HCT116 (cell line): ENCODE data around the gene CAMK1D. TPM values are rescaled to one million over a fixed set of nuclear protein-coding genes. Genes with fewer than 3 reads are reported as not detected.

Experiments
- ATAC-seq: fragments of 200-7000 bp; cut with Tn5 transposase; 2 replicates; pipeline ENCODE4 v1.9.1; 2020; ENCODE audit warnings: mild to moderate bottlenecking, moderate library complexity
- BruUV-seq: library from RNA; stranded (reverse); fragments of 400-500 nt; replicated peaks from 2 replicates; lab custom pipeline; 2021; lab: Mats Ljungman, UMichigan
- CTCF ChIA-PET: fragments of 300-600 bp; sonication (Branson Sonifier 250); formaldehyde crosslinking; loops from one replicate; lab custom pipeline; 2021; ENCODE audit warnings: antibody characterized with exemption; lab: Charles Lee
- POLR2A ChIA-PET: fragments of 300-600, 350-600 bp; sonication (Branson Sonifier 250); formaldehyde crosslinking; loops from one replicate; lab custom pipeline; 2021; ENCODE audit warnings: antibody characterized with exemption; lab: Charles Lee
- RAD21 ChIA-PET, 2 experiments: fragments of 300-600 bp; sonication (Branson Sonifier 250); formaldehyde crosslinking; loops; one replicate each; lab custom pipeline; 2023; ENCODE audit warnings: low total read pairs in 2 of 2; ENCODE audit not compliant: uncharacterized antibody in 2 of 2, unreplicated experiment in 2 of 2, low non-redundant PET in 1 of 2; lab: Charles Lee
- DNase-seq: peaks from one replicate; pipeline ENCODE4 v3.0.0-alpha.2; 2010; ENCODE audit warnings: low read depth, low spot score
- H2AFZ ChIP-seq: fragments of 200-600 bp; shearing (Covaris generic), sonication (generic); 2 replicates; pipeline ENCODE4 v1.6.1; 2017; ENCODE audit warnings: low read depth, mixed run types, mixed read lengths, antibody characterized with exemption, low read length; ENCODE audit not compliant: poor library complexity, severe bottlenecking
- H3K27ac ChIP-seq: 2 replicates; pipeline ENCODE4 v1.5.1; 2012; ENCODE audit warnings: low read depth, low read length
- H3K27me3 ChIP-seq: fragments of 200-600 bp; sonication (generic); 2 replicates; pipeline ENCODE4 v1.6.1; 2016; ENCODE audit warnings: mixed run types, low read length, mixed read lengths; ENCODE audit not compliant: insufficient read depth
- H3K36me3 ChIP-seq, 2 experiments: fragments of 200-500 bp in 1 of 2; fragments of 200-600 bp in 1 of 2; sonication (Bioruptor generic) in 1 of 2; sonication (generic) in 1 of 2; 2 replicates each; pipeline versions ENCODE4 v1.5.1 to v1.6.1; 2014 to 2016; ENCODE audit warnings: low read length in 2 of 2, inconsistent platforms in 1 of 2, mixed read lengths in 1 of 2, mixed run types in 1 of 2; ENCODE audit not compliant: insufficient read depth in 2 of 2, control insufficient read depth in 1 of 2
- H3K4me1 ChIP-seq, 2 experiments: fragments of 200-600 bp in 1 of 2; sonication (generic) in 1 of 2; 2 replicates each; pipeline versions ENCODE4 v1.5.1 to v1.6.1; 2012 to 2017; ENCODE audit warnings: low read length in 2 of 2, inconsistent platforms in 1 of 2, mild to moderate bottlenecking in 1 of 2, mixed read lengths in 1 of 2, mixed run types in 1 of 2, moderate library complexity in 1 of 2; ENCODE audit not compliant: insufficient read depth in 2 of 2, control insufficient read depth in 1 of 2
- H3K4me2 ChIP-seq: fragments of 200-600 bp; sonication (generic); 2 replicates; pipeline ENCODE4 v1.6.1; 2017; ENCODE audit warnings: mixed run types, low read length, mixed read lengths
- H3K4me3 ChIP-seq, 2 experiments: fragments of 200-600 bp in 1 of 2; sonication (generic) in 1 of 2; replicated peaks in 1 of 2; 2 replicates each; pipeline ENCODE4 v1.5.1; 2011 to 2016; ENCODE audit warnings: low read length in 2 of 2, control low read depth in 1 of 2, low read depth in 1 of 2, mild to moderate bottlenecking in 1 of 2, mixed read lengths in 1 of 2, mixed run types in 1 of 2
- H3K79me2 ChIP-seq: fragments of 200-600 bp; sonication (generic); 2 replicates; pipeline ENCODE4 v1.6.1; 2017; ENCODE audit warnings: mild to moderate bottlenecking, mixed run types, low read length, moderate library complexity, mixed read lengths; ENCODE audit not compliant: insufficient read depth
- H3K9ac ChIP-seq: fragments of 200-600 bp; sonication (generic); 2 replicates; pipeline ENCODE4 v1.6.1; 2016; ENCODE audit warnings: low read length, mixed read lengths
- H3K9me2 ChIP-seq: fragments of 200-600 bp; sonication (generic), shearing (Covaris generic); 2 replicates; pipeline ENCODE4 v1.6.1; 2017; ENCODE audit warnings: mixed run types, mild to moderate bottlenecking, moderate library complexity; ENCODE audit not compliant: insufficient read depth
- H3K9me3 ChIP-seq, 2 experiments: fragments of 200-500 bp in 1 of 2; fragments of 200-600 bp in 1 of 2; sonication (Bioruptor generic) in 1 of 2; sonication (generic) in 1 of 2; 2 replicates each; pipeline ENCODE4 v1.6.1; 2014 to 2017; ENCODE audit warnings: low read length in 2 of 2, mixed read lengths in 2 of 2, inconsistent platforms in 1 of 2, low read depth in 1 of 2, mild to moderate bottlenecking in 1 of 2, mixed run types in 1 of 2, moderate library complexity in 1 of 2; ENCODE audit not compliant: control insufficient read depth in 1 of 2, insufficient read depth in 1 of 2
- H4K20me1 ChIP-seq: fragments of 200-600 bp; sonication (generic), shearing (Covaris generic); 2 replicates; pipeline ENCODE4 v1.6.1; 2017; ENCODE audit warnings: mixed run types, mild to moderate bottlenecking, moderate library complexity; ENCODE audit not compliant: insufficient read depth
- EGR1 ChIP-seq: IDR thresholded peaks from 2 replicates; pipeline ENCODE4 v1.6.1; 2012; ENCODE audit warnings: low read depth
- ELF1 ChIP-seq: IDR thresholded peaks from 2 replicates; pipeline ENCODE4 v1.6.1; 2012; ENCODE audit warnings: low read depth, borderline replicate concordance
- POLR2AphosphoS5 ChIP-seq: IDR thresholded peaks from 2 replicates; pipeline ENCODE4 v1.6.1; 2011; ENCODE audit warnings: mild to moderate bottlenecking, low read depth, low read length, moderate library complexity
- RAD21 ChIP-seq: IDR thresholded peaks from 2 replicates; pipeline ENCODE4 v1.6.1; 2012; ENCODE audit warnings: low read depth, mild to moderate bottlenecking
- SIN3A ChIP-seq: IDR thresholded peaks from 2 replicates; pipeline ENCODE4 v1.6.1; 2012; ENCODE audit warnings: low read depth
- TCF7L2 ChIP-seq: IDR thresholded peaks from 2 replicates; pipeline ENCODE4 v1.7.0; 2011; ENCODE audit warnings: borderline replicate concordance, inconsistent platforms; ENCODE audit not compliant: insufficient read depth, insufficient read length; ENCODE audit errors: extremely low read depth
- intact Hi-C: fragments of 100-400 bp; cut with micrococcal nuclease; formaldehyde crosslinking; loops from 2 replicates; pipeline ENCODE4 v1.10.0; 2022
- total RNA-seq: library from RNA; stranded (reverse); gene quantifications from one replicate; pipeline ENCODE4 v1.2.1, GENCODE V29; 2021; ENCODE audit not compliant: unreplicated experiment
- TF ChIP-seq, protein P1 (sequence below): IDR thresholded peaks from 2 replicates; pipeline ENCODE4 v1.6.1; 2012; ENCODE audit warnings: low read depth

CAMK1D gene
- total RNA-seq, 1 experiment from 2014 or later, result 9.6 TPM

DNA sequence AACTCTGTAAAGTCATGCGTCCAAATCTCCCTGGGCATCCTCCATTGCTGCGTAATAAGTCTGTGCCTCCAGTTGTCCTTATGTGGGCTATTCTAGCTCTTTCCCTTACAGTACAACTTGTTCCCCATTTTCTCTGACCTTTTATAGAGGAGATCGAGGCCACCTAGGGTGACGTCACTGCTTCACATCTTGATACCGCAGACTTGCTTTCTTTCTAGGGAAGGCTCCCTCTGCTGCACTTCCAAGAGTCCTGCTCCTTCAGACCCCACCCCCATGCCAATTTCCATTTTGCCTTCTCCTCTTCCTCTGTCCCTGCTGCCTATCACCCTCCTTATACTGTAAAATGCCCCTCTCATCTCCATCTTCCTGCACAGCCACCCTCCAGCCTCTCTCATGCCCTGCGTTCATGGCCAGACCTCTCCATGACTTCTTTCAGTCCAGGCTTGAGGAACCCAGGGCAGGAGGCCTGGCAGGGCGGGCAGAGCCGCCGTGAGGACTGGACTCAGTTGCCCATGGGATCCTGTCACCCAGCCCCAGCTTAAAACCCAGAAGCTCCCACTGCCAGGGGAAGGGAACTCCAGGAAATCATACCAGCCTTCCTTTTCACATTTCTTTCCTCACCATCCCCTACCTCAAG lies 57.5 kb downstream of the CAMK1D start:
- Histone ChIP-seq H3K9me2 (no peaks in the 10 kb centered on the region), H3K27ac (no peak overlapping the region), H3K4me2 (no peak overlapping the region), H3K36me3 (no peaks in the 10 kb centered on the region), H3K4me3 (no peak overlapping the region), H3K9ac (no peak overlapping the region), H3K27me3 (no peaks in the 10 kb centered on the region), H4K20me1 (no peaks in the 10 kb centered on the region), H3K79me2 (no peaks in the 10 kb centered on the region), H2AFZ (no peak overlapping the region), H3K9me3 (no peaks in the 10 kb centered on the region), H3K4me1 (no peaks in the 10 kb centered on the region)
- no TSS peak for BruUV-seq
- no peak for DNase-seq
- ChIA-PET CTCF (no interaction called here), POLR2A (interaction anchor here (0.6 to 0.7 kb wide), 2 partner anchors 11 to 39 kb away, joined by 3 read pairs; no protein-coding TSS in a partner anchor), RAD21 (interaction anchor here in 1 of 2 experiments (0.7 kb wide), 2 partner anchors 74 to 142 kb away, joined by 3 to 9 read pairs; no protein-coding TSS in a partner anchor)
- intact Hi-C loops, result no loop called here
- TF ChIP-seq TCF7L2, result no peak
- TF ChIP-seq EGR1, result no peak
- no peak for TF ChIP-seq SIN3A
- no peak for TF ChIP-seq POLR2AphosphoS5
- no peak for TF ChIP-seq ELF1
- TF ChIP-seq, protein P1, sequence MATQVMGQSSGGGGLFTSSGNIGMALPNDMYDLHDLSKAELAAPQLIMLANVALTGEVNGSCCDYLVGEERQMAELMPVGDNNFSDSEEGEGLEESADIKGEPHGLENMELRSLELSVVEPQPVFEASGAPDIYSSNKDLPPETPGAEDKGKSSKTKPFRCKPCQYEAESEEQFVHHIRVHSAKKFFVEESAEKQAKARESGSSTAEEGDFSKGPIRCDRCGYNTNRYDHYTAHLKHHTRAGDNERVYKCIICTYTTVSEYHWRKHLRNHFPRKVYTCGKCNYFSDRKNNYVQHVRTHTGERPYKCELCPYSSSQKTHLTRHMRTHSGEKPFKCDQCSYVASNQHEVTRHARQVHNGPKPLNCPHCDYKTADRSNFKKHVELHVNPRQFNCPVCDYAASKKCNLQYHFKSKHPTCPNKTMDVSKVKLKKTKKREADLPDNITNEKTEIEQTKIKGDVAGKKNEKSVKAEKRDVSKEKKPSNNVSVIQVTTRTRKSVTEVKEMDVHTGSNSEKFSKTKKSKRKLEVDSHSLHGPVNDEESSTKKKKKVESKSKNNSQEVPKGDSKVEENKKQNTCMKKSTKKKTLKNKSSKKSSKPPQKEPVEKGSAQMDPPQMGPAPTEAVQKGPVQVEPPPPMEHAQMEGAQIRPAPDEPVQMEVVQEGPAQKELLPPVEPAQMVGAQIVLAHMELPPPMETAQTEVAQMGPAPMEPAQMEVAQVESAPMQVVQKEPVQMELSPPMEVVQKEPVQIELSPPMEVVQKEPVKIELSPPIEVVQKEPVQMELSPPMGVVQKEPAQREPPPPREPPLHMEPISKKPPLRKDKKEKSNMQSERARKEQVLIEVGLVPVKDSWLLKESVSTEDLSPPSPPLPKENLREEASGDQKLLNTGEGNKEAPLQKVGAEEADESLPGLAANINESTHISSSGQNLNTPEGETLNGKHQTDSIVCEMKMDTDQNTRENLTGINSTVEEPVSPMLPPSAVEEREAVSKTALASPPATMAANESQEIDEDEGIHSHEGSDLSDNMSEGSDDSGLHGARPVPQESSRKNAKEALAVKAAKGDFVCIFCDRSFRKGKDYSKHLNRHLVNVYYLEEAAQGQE, result no peak
- no peak for TF ChIP-seq RAD21
- ATAC-seq, result no peak
